ES-I3 (cell line): Measurements from ENCODE around the gene LYPD6B.

Experiments
- H3K36me3 ChIP-seq: 2 replicates; pipeline ENCODE4 v1.6.1; 2013; ENCODE audit warnings: mild to moderate bottlenecking, low read length, control low read depth, moderate library complexity; ENCODE audit not compliant: insufficient read depth
- H3K4me1 ChIP-seq: 2 replicates; pipeline ENCODE4 v1.6.1; 2013; ENCODE audit warnings: mild to moderate bottlenecking, control low read depth, low read length; ENCODE audit not compliant: insufficient read depth
- H3K9ac ChIP-seq: 2 replicates; pipeline ENCODE4 v1.6.1; 2013; ENCODE audit warnings: low read depth, mild to moderate bottlenecking, low read length, moderate library complexity
- H3K9me3 ChIP-seq: 2 replicates; pipeline ENCODE4 v1.6.1; 2013; ENCODE audit warnings: mild to moderate bottlenecking, low read length, moderate library complexity; ENCODE audit not compliant: control insufficient read depth, insufficient read depth

Gene LYPD6B

GRCh38 chr2:149020432-149020851, 18.1 kb upstream of the LYPD6B start:
- H3K9ac ChIP-seq: no peak overlapping the region
- H3K4me1 ChIP-seq: peaks cover 6% of the 10 kb centered on the region
- no peaks in the 10 kb centered on the region for H3K9me3 ChIP-seq
- H3K36me3 ChIP-seq: peaks cover 8% of the 10 kb centered on the region; the same call in 1 of the 2 replicates

- H3K9ac ChIP-seq: no peak overlapping the region
- H3K9me3 ChIP-seq: no peaks in the 10 kb centered on the region
- peaks cover 3% of the 10 kb centered on the region; the same call in 1 of the 2 replicates for H3K36me3 ChIP-seq
- H3K4me1 ChIP-seq: no peaks in the 10 kb centered on the region; the same call in 1 of the 2 replicates
These were observed 17.2 kb upstream of the LYPD6B start for GRCh38 chr2:149021271-149021719.

- no peaks in the 10 kb centered on the region; the same call in 1 of the 2 replicates for H3K4me1 ChIP-seq
- H3K36me3 ChIP-seq: peaks cover 3% of the 10 kb centered on the region; the same call in 1 of the 2 replicates
- no peak overlapping the region for H3K9ac ChIP-seq
- H3K9me3 ChIP-seq: no peaks in the 10 kb centered on the region
These were observed 16.7 kb upstream of the LYPD6B start for GRCh38 chr2:149021761-149022160.

- Histone ChIP-seq H3K36me3 (peaks cover 3% of the 10 kb centered on the region; the same call in 1 of the 2 replicates), H3K9ac (no peak overlapping the region), H3K9me3 (no peaks in the 10 kb centered on the region), H3K4me1 (peaks cover 8% of the 10 kb centered on the region; the same call in 1 of the 2 replicates)
These were observed 15.4 kb upstream of the LYPD6B start for GRCh38 chr2:149023091-149023490.

- Histone ChIP-seq H3K4me1 (peaks cover 12% of the 10 kb centered on the region; the same call in 1 of the 2 replicates), H3K9ac (no peak overlapping the region), H3K36me3 (no peaks in the 10 kb centered on the region), H3K9me3 (no peaks in the 10 kb centered on the region)
These were observed 10.8 kb upstream of the LYPD6B start for GRCh38 chr2:149027590-149028250.

- no peaks in the 10 kb centered on the region for H3K9me3 ChIP-seq
- H3K36me3 ChIP-seq: no peaks in the 10 kb centered on the region
- H3K4me1 ChIP-seq: peaks cover 12% of the 10 kb centered on the region; the same call in 1 of the 2 replicates
- no peak overlapping the region for H3K9ac ChIP-seq
These were observed 10.1 kb upstream of the LYPD6B start for GRCh38 chr2:149028377-149028776.

- Histone ChIP-seq H3K4me1 (peaks cover 12% of the 10 kb centered on the region; the same call in 1 of the 2 replicates), H3K9ac (no peak overlapping the region), H3K9me3 (no peaks in the 10 kb centered on the region), H3K36me3 (no peaks in the 10 kb centered on the region)
These were observed 9.6 kb upstream of the LYPD6B start for GRCh38 chr2:149028891-149029290.

- no peaks in the 10 kb centered on the region for H3K36me3 ChIP-seq
- no peaks in the 10 kb centered on the region for H3K9me3 ChIP-seq
- H3K9ac ChIP-seq: no peak overlapping the region
- H3K4me1 ChIP-seq: peaks cover 14% of the 10 kb centered on the region; the same call in 1 of the 2 replicates
These were observed 9.1 kb upstream of the LYPD6B start for GRCh38 chr2:149029307-149029965.

GRCh38 chr2:149031396-149031795, 7.1 kb upstream of the LYPD6B start:
- no peak overlapping the region for H3K9ac ChIP-seq
- no peaks in the 10 kb centered on the region for H3K36me3 ChIP-seq
- no peaks in the 10 kb centered on the region for H3K9me3 ChIP-seq
- peaks cover 15% of the 10 kb centered on the region; the same call in 1 of the 2 replicates for H3K4me1 ChIP-seq

- no peaks in the 10 kb centered on the region for H3K9me3 ChIP-seq
- H3K4me1 ChIP-seq: 0 out of 2 replicates have a peak, but pooled peaks cover 6% of the 10 kb centered on the region
- no peaks in the 10 kb centered on the region for H3K36me3 ChIP-seq
- H3K9ac ChIP-seq: no peak overlapping the region
These were observed 4.8 kb upstream of the LYPD6B start for GRCh38 chr2:149033716-149034115.

GRCh38 chr2:149034406-149034805, 4.1 kb upstream of the LYPD6B start:
- 0 out of 2 replicates have a peak, but pooled peaks cover 6% of the 10 kb centered on the region for H3K4me1 ChIP-seq
- H3K9ac ChIP-seq: no peak overlapping the region
- no peaks in the 10 kb centered on the region for H3K9me3 ChIP-seq
- no peaks in the 10 kb centered on the region for H3K36me3 ChIP-seq

GRCh38 chr2:149036507-149037293, 1.8 kb upstream of the LYPD6B start:
- no peaks in the 10 kb centered on the region for H3K36me3 ChIP-seq
- no peaks in the 10 kb centered on the region for H3K9me3 ChIP-seq
- no peak overlapping the region for H3K9ac ChIP-seq
- H3K4me1 ChIP-seq: 0 out of 2 replicates have a peak, but pooled peaks cover 6% of the 10 kb centered on the region

GRCh38 chr2:149037851-149038250, 648 bp upstream of the LYPD6B start:
- Histone ChIP-seq H3K9ac (peak overlapping the region; percentile 71), H3K36me3 (no peaks in the 10 kb centered on the region), H3K4me1 (0 out of 2 replicates have a peak, but pooled peaks cover 6% of the 10 kb centered on the region), H3K9me3 (no peaks in the 10 kb centered on the region)

- Histone ChIP-seq H3K4me1 (0 out of 2 replicates have a peak, but pooled peaks cover 5% of the 10 kb centered on the region), H3K9me3 (no peaks in the 10 kb centered on the region), H3K9ac (peak overlapping the region; percentile 71), H3K36me3 (no peaks in the 10 kb centered on the region)
These were observed 770 bp downstream of the LYPD6B start for GRCh38 chr2:149039213-149039724.
